ENCODE data around the gene EDA2R. TPM values are rescaled to one million over a fixed set of nuclear protein-coding genes. Genes with fewer than 3 reads are reported as not detected.

The EDA2R gene
- total RNA-seq, 1 experiment from 2014 or later = 32.4 TPM

DNA sequence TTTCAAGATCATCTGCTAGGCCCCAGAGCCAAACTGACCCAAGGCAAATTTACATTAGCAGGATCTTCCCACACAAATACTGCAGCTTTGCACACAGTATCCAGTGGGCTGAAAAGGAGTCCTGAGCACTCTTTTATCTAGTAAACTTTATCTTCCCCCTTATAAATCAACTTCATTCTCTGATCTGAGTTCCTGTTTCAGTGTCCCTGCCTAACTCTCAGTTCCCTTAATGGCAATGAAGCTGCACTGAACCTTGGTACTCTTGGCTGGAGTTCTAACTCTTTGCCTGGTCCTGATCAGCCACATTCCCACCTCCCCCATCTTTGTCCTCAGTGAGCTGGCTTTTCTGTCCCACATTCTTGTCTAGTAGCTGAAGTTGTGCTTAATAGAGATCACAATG is 37.4 kb downstream of the EDA2R start:
- intact Hi-C loops (cut with micrococcal nuclease) = no loop called here
- TF ChIP-seq CTCF (IDR thresholded peaks at IDR 0.05; ENCODE audit: unreplicated experiment) = no peak
- DNase-seq (ENCODE audit: unreplicated experiment) = no peak
- Mint-ChIP-seq H3K36me3 (ENCODE audit: insufficient read depth, unreplicated experiment) (peaks cover 86% of the 10 kb centered on the region), H3K27me3 (ENCODE audit: insufficient read depth, unreplicated experiment) (no peaks in the 10 kb centered on the region), H3K9me3 (ENCODE audit: unreplicated experiment) (peaks cover 8% of the 10 kb centered on the region), H3K4me1 (ENCODE audit: insufficient read depth, unreplicated experiment) (no peaks in the 10 kb centered on the region), H3K27ac (ENCODE audit: low read depth, unreplicated experiment) (no peak overlapping the region), H3K4me3 (ENCODE audit: unreplicated experiment) (no peak overlapping the region)
- CTCF ChIA-PET = no interaction called here
- POLR2A ChIA-PET = no interaction called here
- no TSS peak for BruUV-seq (replicated peaks)

DNA sequence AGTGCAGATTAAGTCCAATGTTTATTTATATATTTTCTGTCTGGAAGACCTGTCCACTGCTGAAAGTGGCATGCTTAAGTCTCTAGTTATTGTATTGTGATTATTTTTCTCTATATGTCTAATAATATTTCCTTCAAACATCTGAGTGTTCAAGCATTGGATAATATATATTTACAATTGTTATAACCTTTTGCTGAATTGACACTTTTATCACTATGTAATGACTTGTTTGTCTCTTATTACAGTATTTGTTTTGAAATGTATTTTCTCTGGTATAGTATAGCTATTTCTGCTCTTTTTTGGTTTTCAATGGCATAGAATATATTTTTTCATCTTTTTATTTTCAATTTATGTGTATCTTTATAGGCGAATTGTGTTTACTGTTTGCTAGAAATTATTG is 59.7 kb downstream of the EDA2R start:
- Mint-ChIP-seq H3K4me1 (ENCODE audit: insufficient read depth, unreplicated experiment) (no peaks in the 10 kb centered on the region), H3K4me3 (ENCODE audit: unreplicated experiment) (no peak overlapping the region), H3K27me3 (ENCODE audit: insufficient read depth, unreplicated experiment) (no peaks in the 10 kb centered on the region), H3K9me3 (ENCODE audit: unreplicated experiment) (peaks cover 31% of the 10 kb centered on the region), H3K27ac (ENCODE audit: low read depth, unreplicated experiment) (no peak overlapping the region), H3K36me3 (ENCODE audit: insufficient read depth, unreplicated experiment) (no peaks in the 10 kb centered on the region)
- POLR2A ChIA-PET = no interaction called here
- no peak for DNase-seq (ENCODE audit: unreplicated experiment)
- TF ChIP-seq CTCF (IDR thresholded peaks at IDR 0.05; ENCODE audit: unreplicated experiment) = no peak
- intact Hi-C loops (cut with micrococcal nuclease) = no loop called here
- BruUV-seq (replicated peaks) = no TSS peak
- CTCF ChIA-PET = no interaction called here

GRCh38 chrX:66553973-66554372 is 84.9 kb downstream of the EDA2R start:
- intact Hi-C loops (cut with micrococcal nuclease) = no loop called here
- no peak for DNase-seq (ENCODE audit: unreplicated experiment)
- BruUV-seq (replicated peaks) = no TSS peak
- TF ChIP-seq CTCF (IDR thresholded peaks at IDR 0.05; ENCODE audit: unreplicated experiment) = no peak
- H3K4me3 Mint-ChIP-seq (ENCODE audit: unreplicated experiment) = no peak overlapping the region
- CTCF ChIA-PET = no interaction called here
- H3K27ac Mint-ChIP-seq (ENCODE audit: low read depth, unreplicated experiment) = no peak overlapping the region
- POLR2A ChIA-PET = no interaction called here
- H3K27me3 Mint-ChIP-seq (ENCODE audit: insufficient read depth, unreplicated experiment) = no peaks in the 10 kb centered on the region
- H3K4me1 Mint-ChIP-seq (ENCODE audit: insufficient read depth, unreplicated experiment) = no peaks in the 10 kb centered on the region
- no peaks in the 10 kb centered on the region for H3K36me3 Mint-ChIP-seq (ENCODE audit: insufficient read depth, unreplicated experiment)
- H3K9me3 Mint-ChIP-seq (ENCODE audit: unreplicated experiment) = peaks cover 21% of the 10 kb centered on the region

DNA sequence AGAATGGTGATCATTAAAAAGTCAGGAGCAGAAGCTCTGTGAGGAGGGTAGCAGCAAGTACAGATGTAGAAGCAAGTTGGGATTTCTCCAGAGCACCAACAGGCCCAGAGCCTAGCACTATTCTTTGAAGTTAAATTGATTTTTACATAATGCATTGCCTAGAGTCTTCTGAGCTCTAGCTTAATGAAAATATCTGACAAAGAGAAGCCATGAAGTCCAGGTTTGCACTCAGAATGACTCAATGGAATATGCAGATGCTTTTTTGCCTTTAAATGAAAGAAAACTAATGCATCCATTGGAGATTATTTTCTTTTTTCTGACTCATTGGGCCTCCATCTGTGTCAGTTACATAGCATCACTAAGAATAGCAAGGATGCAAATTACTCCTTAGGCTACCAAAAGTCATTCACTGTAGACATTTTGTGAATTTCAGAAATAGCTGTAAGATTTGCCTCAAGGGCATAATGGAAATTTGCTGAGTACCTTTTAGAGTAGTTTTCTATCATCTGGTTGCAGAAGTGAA is 91.0 kb downstream of the EDA2R start:
- Mint-ChIP-seq H3K4me3 (ENCODE audit: unreplicated experiment) (no peak overlapping the region), H3K27ac (ENCODE audit: low read depth, unreplicated experiment) (no peak overlapping the region), H3K4me1 (ENCODE audit: insufficient read depth, unreplicated experiment) (no peaks in the 10 kb centered on the region), H3K27me3 (ENCODE audit: insufficient read depth, unreplicated experiment) (no peaks in the 10 kb centered on the region), H3K9me3 (ENCODE audit: unreplicated experiment) (peaks cover 18% of the 10 kb centered on the region), H3K36me3 (ENCODE audit: insufficient read depth, unreplicated experiment) (no peaks in the 10 kb centered on the region)
- intact Hi-C loops (cut with micrococcal nuclease) = no loop called here
- no TSS peak for BruUV-seq (replicated peaks)
- TF ChIP-seq CTCF (IDR thresholded peaks at IDR 0.05; ENCODE audit: unreplicated experiment) = no peak
- ChIA-PET POLR2A (no interaction called here), CTCF (interaction anchor here (0.6 kb wide), 1 partner anchor 180 kb away, joined by 4 read pairs; no protein-coding TSS in a partner anchor)
- no peak for DNase-seq (ENCODE audit: unreplicated experiment)
